Middle frontal gyrus (tissue), 1 donor: ENCODE data around the gene LHX3.

Experiments
- DNase-seq: peaks from one replicate; pipeline ENCODE4 v3.0.0-alpha.2; 2015; ENCODE audit warnings: low spot score; ENCODE audit errors: extremely low spot score

LHX3 gene

GRCh38 chr9:136204838-136205706 is at the start of gene LHX3:
Gene LHX3 (minus strand): TSS chr9:136205128. CDS start chr9:136205012, 116 bp downstream.
- no peak for DNase-seq

GRCh38 chr9:136253246-136254130 is 48.6 kb upstream of the LHX3 start:
- DNase-seq, result no peak

DNA sequence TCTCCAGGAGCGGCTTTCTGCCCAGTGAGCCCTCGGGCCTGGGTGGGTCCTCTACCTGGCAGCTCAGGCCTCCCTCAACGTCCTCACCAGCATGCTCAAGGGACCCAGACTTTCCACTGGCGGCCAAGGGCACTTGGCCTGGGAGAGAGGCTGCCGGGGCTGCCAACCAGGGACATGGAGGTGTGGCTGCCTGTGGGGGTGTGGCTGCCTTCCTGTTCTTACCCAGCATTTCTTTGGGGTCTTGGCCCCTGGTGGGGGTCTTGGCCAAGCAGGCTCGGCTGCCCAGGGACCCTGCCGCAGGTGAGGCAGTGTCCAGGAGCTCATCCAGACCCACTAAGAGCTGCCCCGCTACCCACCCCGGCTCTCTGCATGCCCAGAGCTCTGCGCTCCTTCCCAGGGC is 47.9 kb upstream of the LHX3 start:
- no peak for DNase-seq

GRCh38 chr9:136252281-136252680 is 47.4 kb upstream of the LHX3 start:
- no peak for DNase-seq

DNA sequence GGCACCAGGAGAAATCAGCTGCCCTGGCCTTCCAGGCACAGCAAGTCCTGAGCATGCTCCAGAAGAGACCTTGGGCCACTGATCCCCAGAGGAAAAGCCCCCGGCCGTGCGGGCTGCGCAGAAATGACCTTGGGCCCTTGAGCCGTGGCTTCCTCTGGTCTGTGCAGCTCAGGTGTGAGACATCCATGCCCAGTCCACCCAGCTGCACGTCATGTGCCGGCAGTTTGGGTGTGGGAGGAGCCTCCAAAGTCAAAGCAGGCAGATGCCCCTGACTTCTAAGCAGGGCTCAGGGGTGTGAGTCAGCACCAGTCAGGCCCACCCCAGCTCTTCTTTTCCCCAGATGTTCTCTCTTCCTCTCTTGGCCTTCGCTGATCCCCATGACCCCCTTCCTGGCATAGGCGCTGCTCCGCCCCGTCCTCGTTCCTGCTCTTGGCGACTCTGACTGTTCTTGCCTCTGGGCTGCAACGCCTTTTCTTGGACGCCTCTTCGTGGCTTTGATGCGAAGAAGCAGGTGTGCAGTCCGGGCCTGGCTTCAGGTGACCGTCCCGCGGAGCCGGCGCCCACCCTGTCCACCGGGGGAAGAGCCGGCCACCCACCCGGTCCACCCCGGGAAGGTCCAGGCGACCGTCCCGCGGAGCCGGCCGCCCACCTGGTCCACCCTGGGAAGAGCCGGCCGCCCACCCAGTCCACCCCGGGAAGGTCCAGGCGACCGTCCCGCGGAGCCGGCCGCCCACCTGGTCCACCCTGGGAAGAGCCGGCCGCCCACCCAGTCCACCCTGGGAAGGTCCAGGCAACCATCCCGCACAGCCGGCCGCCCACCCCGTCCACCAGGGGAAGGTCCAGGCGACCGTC is 46.6 kb upstream of the LHX3 start:
- DNase-seq, result no peak

GRCh38 chr9:136250676-136251075 is 45.7 kb upstream of the LHX3 start:
- DNase-seq, result no peak

GRCh38 chr9:136249877-136250559 is 45.1 kb upstream of the LHX3 start:
- DNase-seq, result no peak

- no peak for DNase-seq
Observed at GRCh38 chr9:136248951-136249876, 44.3 kb upstream of the LHX3 start.

DNA sequence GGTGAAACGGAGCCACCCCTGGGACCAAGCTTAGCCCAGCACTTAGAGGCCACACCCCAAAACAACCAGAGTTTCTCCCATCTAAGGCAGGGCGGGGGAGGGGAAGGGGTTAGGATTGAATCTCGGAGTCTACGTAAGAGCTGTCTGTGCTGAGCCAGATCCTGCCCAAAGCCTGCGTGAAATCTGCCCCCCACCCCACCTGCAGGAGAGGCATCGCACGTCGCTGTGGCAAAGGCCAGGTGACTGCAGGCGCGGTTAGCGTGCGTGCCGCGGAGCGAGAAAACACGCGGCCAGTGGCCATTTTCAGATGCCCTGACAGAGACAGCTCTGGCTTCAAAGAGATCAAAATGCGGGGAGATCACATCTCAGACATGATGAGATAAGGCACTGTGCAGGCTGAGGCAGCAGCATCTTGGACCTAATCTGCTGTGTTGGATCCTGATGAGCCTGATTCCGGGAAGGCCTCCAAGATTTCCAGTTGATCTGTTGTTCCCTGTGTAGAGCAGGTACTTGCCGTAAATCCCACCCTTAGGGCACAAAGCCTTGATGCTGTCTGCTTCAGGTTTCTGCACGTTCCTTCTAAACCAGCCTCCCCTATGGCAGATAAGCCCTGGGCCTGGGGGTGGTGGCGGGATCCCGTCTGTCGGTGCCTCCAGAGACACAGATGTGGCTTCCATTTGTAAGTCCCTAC is 43.2 kb upstream of the LHX3 start:
- no peak for DNase-seq

DNA sequence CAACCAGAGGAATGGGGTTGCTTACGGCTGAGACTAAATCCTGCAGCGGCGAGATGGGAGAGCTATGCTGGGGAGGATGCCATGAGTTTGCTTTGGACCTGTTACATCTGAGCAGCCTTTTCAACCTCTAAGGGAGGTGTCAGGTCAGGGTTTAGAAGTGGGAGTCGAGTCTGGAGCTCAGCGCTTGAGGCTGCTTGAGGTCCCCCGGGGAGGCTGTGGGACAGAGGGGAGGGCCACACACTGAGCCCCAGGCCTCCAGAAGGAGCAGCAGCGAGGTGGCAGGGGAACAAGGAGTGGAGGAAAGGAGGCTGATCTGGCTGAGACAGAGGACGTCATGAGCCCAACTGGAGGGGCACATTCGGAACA is 42.6 kb upstream of the LHX3 start:
- DNase-seq, result no peak

DNA sequence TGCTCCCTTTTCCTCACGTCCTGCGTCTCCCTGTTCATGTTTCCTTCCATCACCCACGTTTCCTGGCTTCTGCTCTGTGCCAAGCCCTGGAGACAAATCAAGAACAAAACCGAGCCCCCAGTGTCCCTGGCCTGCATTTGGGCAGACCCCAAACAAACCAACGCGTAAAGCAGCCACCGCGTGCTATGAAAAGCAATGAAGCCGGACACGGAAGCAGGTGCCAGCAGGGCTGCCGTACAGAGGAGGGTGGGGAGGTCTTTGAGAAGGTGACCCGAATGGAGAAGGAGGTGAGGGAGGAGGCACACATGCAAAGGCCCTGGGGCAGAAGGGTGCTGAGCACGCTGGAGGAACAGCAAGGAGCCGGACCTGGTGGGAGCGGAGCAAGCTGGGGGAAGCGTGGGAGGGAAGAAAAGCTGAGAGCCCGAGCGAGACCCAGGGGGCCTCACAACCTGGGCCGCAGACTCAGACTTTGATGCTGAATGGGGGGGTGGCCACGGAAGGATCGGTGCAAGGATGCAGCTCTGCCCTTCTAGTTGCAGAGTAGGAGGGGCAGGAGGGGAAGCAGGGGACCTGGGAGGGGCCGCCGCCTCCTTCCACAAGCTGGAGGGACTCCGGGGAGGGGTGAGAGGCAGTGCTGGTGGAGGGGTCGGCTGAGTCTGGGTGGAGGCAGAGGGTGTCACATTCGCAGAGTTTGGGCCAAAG is 42.1 kb upstream of the LHX3 start:
- DNase-seq, result no peak

DNA sequence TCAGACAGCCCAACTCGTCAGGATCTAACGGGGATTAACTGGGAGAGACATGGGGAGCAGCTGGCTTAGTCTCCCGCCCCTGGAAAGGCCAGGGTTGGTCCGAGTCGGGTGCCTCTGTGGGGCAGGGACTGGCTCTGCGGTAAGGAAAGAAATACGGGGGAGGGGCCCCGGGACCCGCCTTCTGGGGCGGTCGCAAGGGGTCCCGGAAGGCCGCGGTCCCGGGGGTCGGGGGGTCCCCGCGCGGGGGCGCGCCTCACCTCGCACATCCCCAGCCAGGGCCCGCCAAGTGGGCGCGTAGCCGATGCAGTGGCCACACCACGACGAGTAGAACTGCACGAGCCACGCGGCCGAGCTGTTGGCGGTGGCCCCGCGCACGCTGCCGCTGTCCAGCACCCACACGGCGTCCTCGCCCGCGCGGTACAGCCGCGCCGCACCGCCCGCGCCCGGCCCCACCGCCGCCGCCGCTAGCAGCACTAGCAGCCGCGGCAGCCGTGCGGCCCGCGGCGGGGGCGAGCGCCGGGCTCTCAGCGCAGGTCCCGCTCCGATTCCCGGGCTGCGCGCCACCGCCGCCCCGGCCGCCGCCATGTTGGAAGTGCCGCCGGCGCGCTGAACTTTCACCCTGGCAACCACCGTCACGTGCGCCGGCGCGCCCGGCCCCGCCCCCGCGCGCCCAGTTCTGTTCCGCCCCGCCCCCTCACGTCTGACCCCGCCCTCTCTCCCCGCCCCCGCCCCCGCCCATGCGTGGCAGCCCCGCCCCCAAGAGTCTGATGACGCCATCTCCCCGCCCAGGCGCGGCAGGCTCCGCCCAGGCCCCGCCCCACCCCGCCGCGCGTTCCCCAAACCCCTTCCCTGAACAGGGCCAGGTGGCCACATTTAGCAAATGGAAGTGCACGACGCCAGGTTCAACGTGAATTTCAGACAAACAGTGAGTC is 40.6 kb upstream of the LHX3 start, which contains the start of gene QSOX2:
QSOX2 (minus strand) TSS at position 594 of the 932 bp plus-strand sequence; CDS start at position 585, 9 bp downstream.
- DNase-seq, result peak; percentile 20

DNA sequence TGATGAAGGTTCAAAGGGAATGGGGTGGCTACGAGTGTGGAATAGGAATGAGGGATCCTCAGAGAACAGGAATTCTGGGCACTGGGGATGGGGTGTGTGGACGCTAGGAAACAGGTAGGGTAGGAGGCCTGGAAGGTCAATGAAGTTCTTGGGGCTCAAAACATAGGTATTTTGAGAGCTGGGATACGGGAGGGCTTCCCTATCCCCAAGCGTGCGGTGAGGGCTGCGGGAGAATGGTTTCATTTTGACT is 40.0 kb upstream of the LHX3 start:
- no peak for DNase-seq

- DNase-seq, result no peak
Observed at GRCh38 chr9:136244122-136244968, 39.4 kb upstream of the LHX3 start.

GRCh38 chr9:136243631-136244030 is 38.7 kb upstream of the LHX3 start:
- no peak for DNase-seq

- no peak for DNase-seq
Observed at GRCh38 chr9:136242918-136243525, 38.1 kb upstream of the LHX3 start.
